ENCODE measurements around the gene MARCHF2. TPM values are rescaled to one million over a fixed set of nuclear protein-coding genes. Genes with fewer than 3 reads are reported as not detected.

MARCHF2 gene
- total and polyA plus RNA-seq, 9 of the 15 experiments (the other 6 are each of a cell fraction or from before 2014, with no cell fraction given) = 0.39 to 6.4 (median 2.2) TPM

- H3K36me3 ChIP-seq (ENCODE audit: control insufficient read depth, insufficient read depth, low read length) = peaks cover 99% of the 10 kb centered on the region
- in situ Hi-C loops (cut with MboI) = no loop called here
- DNase-seq (ENCODE audit: extremely low read depth in 1 of 4, low spot score in 3 of 4) (no peak), FAIRE-seq (no peak), ATAC-seq (no peak)
- H3K4me1 ChIP-seq (replicated peaks in 1 of 2; ENCODE audit: control insufficient read depth in 2 of 2, insufficient read depth in 2 of 2, low read length in 2 of 2) = no peaks in the 10 kb centered on the region
- H3K79me2 ChIP-seq (ENCODE audit: control insufficient read depth, insufficient read depth, low read length) = peaks cover 40% of the 10 kb centered on the region
- no peaks in the 10 kb centered on the region; the same call in none of the 2 replicates for H4K20me1 ChIP-seq (replicated peaks; ENCODE audit: control insufficient read depth, insufficient read depth, low read length)
- POLR2A ChIA-PET = interaction anchor here (1.2 kb wide), 1 partner anchor 14 kb away, joined by 5 read pairs; no protein-coding TSS in a partner anchor
- H3K9ac ChIP-seq (ENCODE audit: insufficient read depth in 1 of 2, low read depth in 2 of 2, low read length in 2 of 2) = no peak overlapping the region
- H3K9me1 ChIP-seq (ENCODE audit: control insufficient read depth, insufficient read depth, low read length) = no peaks in the 10 kb centered on the region
- H2AFZ ChIP-seq (ENCODE audit: low read depth, low read length) = no peak overlapping the region
- TF ChIP-seq ELF1 (tag; IDR thresholded peaks at IDR 0.05) (no peak), ASH1L (IDR thresholded peaks at IDR 0.05; ENCODE audit: borderline replicate concordance, low read depth, partially characterized antibody) (no peak), POLR2G (IDR thresholded peaks at IDR 0.05; ENCODE audit: low read depth, low read length) (no peak), ZNF609 (CRISPR knock-in tag; IDR thresholded peaks at IDR 0.05; ENCODE audit: borderline replicate concordance) (no peak), KAT8 (IDR thresholded peaks at IDR 0.05; ENCODE audit: low read depth) (no peak)
- CTCF ChIA-PET (ENCODE audit: low intra/inter-chr PET ratio) = no interaction called here
- intact Hi-C loops (cut with micrococcal nuclease) = no loop called here
- no peaks in the 10 kb centered on the region for H3K27me3 ChIP-seq (ENCODE audit: control insufficient read depth in 2 of 2, insufficient read depth in 2 of 2, low read length in 2 of 2)
- H3K27ac ChIP-seq (ENCODE audit: extremely low read depth, low read depth, low read length) = no peak overlapping the region
- 96% methylated on average over 3 of the region's 3 CpGs for WGBS (ENCODE audit: insufficient coverage, low coverage, missing lambda C conversion rate)
- no peaks in the 10 kb centered on the region for H3K9me3 ChIP-seq (replicated peaks; ENCODE audit: control insufficient read depth, insufficient read depth, low read depth, low read length)
- H3K4me2 ChIP-seq (ENCODE audit: insufficient read depth, low read length) = no peak overlapping the region
- BruUV-seq (replicated peaks) = no TSS peak
- H3K4me3 ChIP-seq = no peak overlapping the region
Observed at GRCh38 chr19:8468124-8468523, 55.0 kb downstream of the MARCHF2 start.
